MM.1S (cell line): ENCODE results near the gene DISC1.

Experiments used
- EZH2phosphoT487 ChIP-seq: fragments of 300-600 bp; sonication (generic); IDR thresholded peaks from 2 replicates; pipeline ENCODE4 v1.6.1; 2018; ENCODE audit warnings: antibody characterized with exemption, low read length
- TF ChIP-seq, protein P1 (sequence below): fragments of 300-600 bp; sonication (generic); IDR thresholded peaks from 2 replicates; pipeline ENCODE4 v1.5.1; 2016; ENCODE audit warnings: antibody characterized with exemption, low read length, mixed read lengths

DNA sequence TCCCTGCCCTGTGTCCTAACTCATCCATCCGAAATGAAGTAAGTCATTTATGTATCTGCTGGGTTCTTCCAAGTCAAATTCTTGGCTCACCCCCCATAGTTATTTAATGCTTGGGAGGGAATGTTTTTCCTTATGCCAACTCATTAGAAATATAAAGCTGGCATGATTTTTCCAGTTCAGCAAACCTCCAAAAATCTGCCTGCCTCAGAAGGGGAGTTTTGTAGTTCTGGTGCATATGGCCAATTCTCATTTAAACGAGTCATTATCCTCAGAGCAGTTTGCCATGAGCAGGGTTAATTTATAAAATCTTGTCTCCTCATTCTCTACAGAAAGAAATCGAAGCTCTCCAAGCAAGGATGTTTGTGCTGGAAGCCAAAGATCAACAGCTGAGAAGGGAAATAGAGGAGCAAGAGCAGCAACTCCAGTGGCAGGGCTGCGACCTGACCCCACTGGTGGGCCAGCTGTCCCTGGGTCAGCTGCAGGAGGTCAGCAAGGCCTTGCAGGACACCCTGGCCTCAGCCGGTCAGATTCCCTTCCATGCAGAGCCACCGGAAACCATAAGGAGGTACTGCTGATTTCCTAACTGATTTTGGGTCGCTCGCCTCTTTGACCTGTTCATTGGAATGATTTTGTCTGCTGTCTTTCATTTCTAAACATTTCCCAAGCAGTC lies 144.1 kb downstream of the DISC1 start:
- TF ChIP-seq, protein P1, sequence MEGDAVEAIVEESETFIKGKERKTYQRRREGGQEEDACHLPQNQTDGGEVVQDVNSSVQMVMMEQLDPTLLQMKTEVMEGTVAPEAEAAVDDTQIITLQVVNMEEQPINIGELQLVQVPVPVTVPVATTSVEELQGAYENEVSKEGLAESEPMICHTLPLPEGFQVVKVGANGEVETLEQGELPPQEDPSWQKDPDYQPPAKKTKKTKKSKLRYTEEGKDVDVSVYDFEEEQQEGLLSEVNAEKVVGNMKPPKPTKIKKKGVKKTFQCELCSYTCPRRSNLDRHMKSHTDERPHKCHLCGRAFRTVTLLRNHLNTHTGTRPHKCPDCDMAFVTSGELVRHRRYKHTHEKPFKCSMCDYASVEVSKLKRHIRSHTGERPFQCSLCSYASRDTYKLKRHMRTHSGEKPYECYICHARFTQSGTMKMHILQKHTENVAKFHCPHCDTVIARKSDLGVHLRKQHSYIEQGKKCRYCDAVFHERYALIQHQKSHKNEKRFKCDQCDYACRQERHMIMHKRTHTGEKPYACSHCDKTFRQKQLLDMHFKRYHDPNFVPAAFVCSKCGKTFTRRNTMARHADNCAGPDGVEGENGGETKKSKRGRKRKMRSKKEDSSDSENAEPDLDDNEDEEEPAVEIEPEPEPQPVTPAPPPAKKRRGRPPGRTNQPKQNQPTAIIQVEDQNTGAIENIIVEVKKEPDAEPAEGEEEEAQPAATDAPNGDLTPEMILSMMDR, result no peak
- no peak for TF ChIP-seq EZH2phosphoT487
